Measurements from ENCODE around the gene NCOA7.
A peak's percentile ranks its signal among the peaks of the same experiment; 100 is the strongest.
"Not testable (repeated sequence)": the region's sequence is repeated elsewhere in the genome, so short reads cannot be mapped to it uniquely, and the experiment has no call there.

NCOA7 gene

GRCh38 chr6:125968493-125968892, 177.7 kb downstream of the NCOA7 start:
- peaks cover 49% of the 10 kb centered on the region for H3K36me3 Mint-ChIP-seq
- ATAC-seq (no peak), DNase-seq (ENCODE audit: low spot score in 2 of 2) (no peak)
- H3K4me3 Mint-ChIP-seq, result no peak overlapping the region
- peaks cover 8% of the 10 kb centered on the region for H3K4me1 Mint-ChIP-seq
- H3K27ac Mint-ChIP-seq, result no peak overlapping the region
- no peaks in the 10 kb centered on the region for H3K9me3 Mint-ChIP-seq

- Mint-ChIP-seq H3K36me3 (peaks cover 68% of the 10 kb centered on the region), H3K4me3 (no peak overlapping the region), H3K9me3 (no peaks in the 10 kb centered on the region), H3K27ac (no peak overlapping the region), H3K4me1 (peaks cover 5% of the 10 kb centered on the region)
- DNase-seq (ENCODE audit: low spot score in 2 of 2), result no peak
- no peak for ATAC-seq
Measured at GRCh38 chr6:125970760-125971159, 180.0 kb downstream of the NCOA7 start.

- H3K27ac Mint-ChIP-seq; H3K4me1 Mint-ChIP-seq; H3K4me3 Mint-ChIP-seq; DNase-seq (ENCODE audit: low spot score in 2 of 2); H3K9me3 Mint-ChIP-seq; ATAC-seq: not testable (repeated sequence)
- H3K36me3 Mint-ChIP-seq, result peaks cover 69% of the 10 kb centered on the region
Measured at GRCh38 chr6:125972478-125972877, 181.7 kb downstream of the NCOA7 start.

GRCh38 chr6:125974214-125974866, 183.6 kb downstream of the NCOA7 start:
- ATAC-seq (peak; percentile 64), DNase-seq (ENCODE audit: low spot score in 2 of 2) (no peak)
- Mint-ChIP-seq H3K9me3 (no peaks in the 10 kb centered on the region), H3K27ac (no peak overlapping the region), H3K4me3 (no peak overlapping the region), H3K4me1 (peaks cover 5% of the 10 kb centered on the region), H3K36me3 (peaks cover 50% of the 10 kb centered on the region)

GRCh38 chr6:125979101-125979500, 188.3 kb downstream of the NCOA7 start:
- H3K27ac Mint-ChIP-seq, result no peak overlapping the region
- H3K9me3 Mint-ChIP-seq, result no peaks in the 10 kb centered on the region
- no peak for ATAC-seq
- H3K4me3 Mint-ChIP-seq, result no peak overlapping the region
- H3K4me1 Mint-ChIP-seq, result peaks cover 5% of the 10 kb centered on the region
- DNase-seq (ENCODE audit: low spot score in 2 of 2), result no peak
- H3K36me3 Mint-ChIP-seq, result peaks cover 26% of the 10 kb centered on the region
